GM21526 (cell line): Measurements from ENCODE around the gene AFF1.
"Not testable (repeated sequence)": the region's sequence is repeated elsewhere in the genome, so short reads cannot be mapped to it uniquely, and the experiment has no call there.

Source experiments
- ATAC-seq: cut with Tn5 transposase; IDR thresholded peaks from one replicate; pipeline ENCODE4 v1.9.1; 2021; ENCODE audit warnings: moderate library complexity; ENCODE audit not compliant: unreplicated experiment, low FRiP score

AFF1 gene

GRCh38 chr4:87050596-87050995 is 115.8 kb downstream of the AFF1 start:
- ATAC-seq = no peak

- no peak for ATAC-seq
Observed at GRCh38 chr4:87051121-87051713, 116.4 kb downstream of the AFF1 start.

GRCh38 chr4:87052615-87053014 is 117.8 kb downstream of the AFF1 start:
- no peak for ATAC-seq

GRCh38 chr4:87053176-87053658 is 118.4 kb downstream of the AFF1 start:
- no peak for ATAC-seq

- no peak for ATAC-seq
Observed at GRCh38 chr4:87053802-87054767, 119.3 kb downstream of the AFF1 start.

GRCh38 chr4:87054900-87055299 is 120.1 kb downstream of the AFF1 start:
- ATAC-seq = no peak

- ATAC-seq = no peak
Observed at GRCh38 chr4:87055311-87055710, 120.5 kb downstream of the AFF1 start.

GRCh38 chr4:87056881-87057280 is 122.1 kb downstream of the AFF1 start:
- no peak for ATAC-seq

- no peak for ATAC-seq
Observed at GRCh38 chr4:87057835-87058355, 123.1 kb downstream of the AFF1 start.

GRCh38 chr4:87058356-87059073 is 123.7 kb downstream of the AFF1 start:
- ATAC-seq = no peak

- ATAC-seq = no peak
Observed at GRCh38 chr4:87060957-87061356, 126.1 kb downstream of the AFF1 start.

GRCh38 chr4:87065021-87065420 is 130.2 kb downstream of the AFF1 start:
- ATAC-seq = no peak

GRCh38 chr4:87066403-87067123 is 131.8 kb downstream of the AFF1 start:
- ATAC-seq = no peak

- no peak for ATAC-seq
Observed at GRCh38 chr4:87067124-87067885, 132.5 kb downstream of the AFF1 start.

- ATAC-seq = no peak
Observed at GRCh38 chr4:87068583-87069021, 133.8 kb downstream of the AFF1 start.

GRCh38 chr4:87069037-87069742 is 134.4 kb downstream of the AFF1 start:
- ATAC-seq = no peak

- no peak for ATAC-seq
Observed at GRCh38 chr4:87071401-87071800, 136.6 kb downstream of the AFF1 start.

GRCh38 chr4:87072545-87072944 is 137.7 kb downstream of the AFF1 start:
- ATAC-seq = not testable (repeated sequence)
